OCI-LY1 (cell line): ENCODE data around the gene USP47.

ENCODE experiments used
- H2AFZ ChIP-seq: fragments of 200-600 bp; sonication (generic), shearing (Covaris generic); 2 replicates; pipeline ENCODE4 v1.6.0; 2014; ENCODE audit warnings: antibody characterized with exemption, mild to moderate bottlenecking, low read length
- H3F3A ChIP-seq: fragments of 200-600 bp; sonication (generic), shearing (Covaris generic); 2 replicates; pipeline ENCODE4 v1.6.0; 2014; ENCODE audit warnings: mild to moderate bottlenecking, antibody characterized with exemption, low read length, moderate library complexity; ENCODE audit not compliant: insufficient read depth
- H3K27ac ChIP-seq: fragments of 200-600 bp; sonication (generic); 2 replicates; pipeline ENCODE4 v1.5.1; 2014; ENCODE audit warnings: low read length, mixed run types, mild to moderate bottlenecking, low read depth; ENCODE audit not compliant: poor library complexity, severe bottlenecking
- H3K27me3 ChIP-seq: fragments of 200-600 bp; sonication (generic); 2 replicates; pipeline ENCODE4 v1.6.0; 2014; ENCODE audit warnings: antibody characterized with exemption, mild to moderate bottlenecking, low read length, moderate library complexity; ENCODE audit not compliant: insufficient read depth
- H3K36me3 ChIP-seq: fragments of 200-600 bp; sonication (generic); 2 replicates; pipeline ENCODE4 v1.6.1; 2014; ENCODE audit warnings: mild to moderate bottlenecking, antibody characterized with exemption, low read length, moderate library complexity, mixed read lengths; ENCODE audit not compliant: insufficient read depth
- H3K4me1 ChIP-seq: fragments of 200-600 bp; sonication (generic); 2 replicates; pipeline ENCODE4 v1.5.1; 2014; ENCODE audit warnings: mild to moderate bottlenecking, low read length, moderate library complexity; ENCODE audit not compliant: insufficient read depth, severe bottlenecking
- H3K4me2 ChIP-seq: fragments of 200-600 bp; sonication (generic), shearing (Covaris generic); 2 replicates; pipeline ENCODE4 v1.6.1; 2014; ENCODE audit warnings: low read length
- H3K4me3 ChIP-seq: fragments of 200-600 bp; sonication (generic); 2 replicates; pipeline ENCODE4 v1.5.1; 2014; ENCODE audit warnings: low read length, low read depth, mild to moderate bottlenecking, mixed read lengths; ENCODE audit not compliant: poor library complexity, severe bottlenecking
- H3K79me2 ChIP-seq: fragments of 200-600 bp; shearing (Covaris generic); 2 replicates; pipeline ENCODE4 v1.6.1; 2016; ENCODE audit warnings: mixed run types, low read length, mixed read lengths; ENCODE audit not compliant: insufficient read depth
- H3K9ac ChIP-seq: fragments of 200-600 bp; sonication (generic), shearing (Covaris generic); 2 replicates; pipeline ENCODE4 v1.6.1; 2014; ENCODE audit warnings: mild to moderate bottlenecking, low read length, mixed read lengths
- H3K9me2 ChIP-seq: fragments of 200-600 bp; sonication (generic), shearing (Covaris generic); 2 replicates; pipeline ENCODE4 v1.6.1; 2014; ENCODE audit warnings: low read depth, mild to moderate bottlenecking, low read length, mixed read lengths
- H3K9me3 ChIP-seq: fragments of 200-600 bp; shearing (Covaris generic); 2 replicates; pipeline ENCODE4 v1.6.1; 2014; ENCODE audit warnings: low read length, mixed read lengths
- H4K20me1 ChIP-seq: fragments of 200-600 bp; sonication (generic), shearing (Covaris generic); 2 replicates; pipeline ENCODE4 v1.6.0; 2016; ENCODE audit warnings: mild to moderate bottlenecking, low read length; ENCODE audit not compliant: insufficient read depth
- CTCF ChIP-seq: fragments of 200-600 bp; sonication (generic), shearing (Covaris generic); IDR thresholded peaks from 2 replicates; pipeline ENCODE4 v1.5.1; 2017; ENCODE audit warnings: mild to moderate bottlenecking, antibody characterized with exemption, low read length, moderate library complexity, mixed read lengths
- EZH2 ChIP-seq: fragments of 200-600 bp; sonication (generic), shearing (Covaris generic); IDR thresholded peaks from 2 replicates; pipeline ENCODE4 v1.8.0; 2017; ENCODE audit warnings: borderline replicate concordance, mixed run types, mild to moderate bottlenecking, antibody characterized with exemption, low read length, moderate library complexity, mixed read lengths

USP47 gene

GRCh38 chr11:11983427-11983826 is 141.7 kb downstream of the USP47 start:
- Histone ChIP-seq H3K4me1 (no peaks in the 10 kb centered on the region), H3K79me2 (no peaks in the 10 kb centered on the region), H3K4me2 (no peak overlapping the region), H3K27ac (no peak overlapping the region), H3K4me3 (no peak overlapping the region), H3K9me3 (no peaks in the 10 kb centered on the region), H3K27me3 (no peaks in the 10 kb centered on the region), H3K36me3 (no peaks in the 10 kb centered on the region), H2AFZ (no peak overlapping the region), H3K9ac (no peak overlapping the region), H3K9me2 (no peaks in the 10 kb centered on the region), H4K20me1 (no peaks in the 10 kb centered on the region), H3F3A (no peaks in the 10 kb centered on the region)
- TF ChIP-seq EZH2, result no peak

DNA sequence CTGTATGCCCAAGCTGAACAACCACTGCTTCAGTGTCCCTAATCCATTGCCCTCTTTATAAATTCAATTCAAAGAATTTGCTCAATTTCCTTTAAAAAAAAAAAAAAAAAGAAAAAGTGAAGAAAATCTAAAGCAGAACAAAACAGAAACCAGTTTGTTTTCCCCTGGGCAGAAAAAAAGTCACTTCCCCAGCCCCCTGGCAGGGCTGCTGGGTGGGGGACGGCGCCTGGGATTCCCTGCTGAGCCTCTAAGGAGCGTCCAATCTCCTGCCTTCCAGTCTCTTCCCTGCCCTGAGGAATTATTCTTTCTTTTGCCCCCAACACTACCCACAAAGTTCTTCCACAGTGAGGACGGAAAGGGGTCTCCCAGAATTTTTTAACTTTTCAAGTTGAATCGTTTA is 142.8 kb downstream of the USP47 start:
- H3K36me3 ChIP-seq, result no peaks in the 10 kb centered on the region
- H3K9me2 ChIP-seq, result no peaks in the 10 kb centered on the region
- H2AFZ ChIP-seq, result no peak overlapping the region
- H3K4me2 ChIP-seq, result no peak overlapping the region
- no peaks in the 10 kb centered on the region for H4K20me1 ChIP-seq
- H3K27ac ChIP-seq, result no peak overlapping the region
- TF ChIP-seq CTCF (no peak), EZH2 (no peak)
- H3K27me3 ChIP-seq, result no peaks in the 10 kb centered on the region
- no peaks in the 10 kb centered on the region for H3K79me2 ChIP-seq
- H3K9ac ChIP-seq, result no peak overlapping the region
- no peaks in the 10 kb centered on the region for H3K4me1 ChIP-seq
- no peaks in the 10 kb centered on the region for H3K9me3 ChIP-seq
- no peak overlapping the region for H3K4me3 ChIP-seq
- H3F3A ChIP-seq, result no peaks in the 10 kb centered on the region

DNA sequence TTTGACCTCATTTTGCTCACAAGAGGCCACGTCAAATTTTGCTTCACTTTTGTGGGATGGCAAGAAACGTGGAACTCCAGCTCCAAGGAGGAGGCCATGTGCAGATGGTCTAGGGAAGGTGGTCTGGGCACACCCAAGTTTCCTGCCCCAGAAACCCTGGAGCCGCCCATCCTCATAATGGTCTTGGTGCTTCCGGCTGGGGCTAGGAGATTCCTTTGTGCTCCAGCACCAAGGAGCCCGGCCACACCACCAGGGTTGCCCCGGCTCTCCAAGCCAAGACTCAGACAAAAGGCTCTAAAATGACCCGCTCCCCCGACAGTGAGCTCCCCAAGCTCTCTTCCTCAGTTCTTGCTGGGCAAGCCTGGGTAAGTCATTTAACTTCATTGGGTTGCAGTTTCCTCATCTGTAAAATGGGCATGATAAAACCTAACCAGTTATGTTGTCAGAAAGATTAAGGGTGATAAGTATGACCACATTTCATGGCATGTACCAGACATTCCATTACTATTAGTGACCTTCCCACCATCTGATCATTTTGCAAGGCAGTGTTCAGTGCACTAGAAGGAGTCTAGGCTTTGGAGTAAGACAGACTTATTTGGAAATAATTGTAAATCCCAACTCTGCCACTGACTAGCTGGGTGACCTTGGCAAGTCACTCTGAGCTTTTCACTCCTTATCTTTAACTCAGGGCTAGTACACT is 143.4 kb downstream of the USP47 start:
- Histone ChIP-seq H3K79me2 (no peaks in the 10 kb centered on the region), H3K9ac (no peak overlapping the region), H3K36me3 (no peaks in the 10 kb centered on the region), H3K4me3 (no peak overlapping the region), H3K4me1 (no peaks in the 10 kb centered on the region), H3K27me3 (no peaks in the 10 kb centered on the region), H4K20me1 (no peaks in the 10 kb centered on the region), H3K9me3 (no peaks in the 10 kb centered on the region), H3F3A (no peaks in the 10 kb centered on the region), H2AFZ (no peak overlapping the region), H3K9me2 (no peaks in the 10 kb centered on the region), H3K27ac (no peak overlapping the region), H3K4me2 (no peak overlapping the region)
- TF ChIP-seq CTCF, result no peak
- no peak for TF ChIP-seq EZH2
